HEK293 (cell line): ENCODE results near the gene WAC.

Experiments used
- BCL11A ChIP-seq: fragments of 450-650 bp; formaldehyde crosslinking; IDR thresholded peaks from 2 replicates; pipeline ENCODE4 v1.5.1; 2016; ENCODE audit warnings: low read depth, missing biosample characterization, missing genetic modification characterization
- GLIS1 ChIP-seq: fragments of 450-650 bp; formaldehyde crosslinking; IDR thresholded peaks from 2 replicates; pipeline ENCODE4 v1.5.1; 2016; ENCODE audit warnings: missing biosample characterization, missing genetic modification characterization
- KLF16 ChIP-seq: fragments of 450-650 bp; formaldehyde crosslinking; IDR thresholded peaks from 2 replicates; pipeline ENCODE4 v1.5.1; 2017; ENCODE audit warnings: missing biosample characterization, missing genetic modification characterization
- MEIS1 ChIP-seq: sonication (generic); formaldehyde crosslinking; IDR thresholded peaks from 2 replicates; pipeline ENCODE4 v1.8.1; 2022; ENCODE audit warnings: missing genetic modification reagents, mild to moderate bottlenecking, borderline replicate concordance
- SP3 ChIP-seq: fragments of 450-650 bp; formaldehyde crosslinking; IDR thresholded peaks from 2 replicates; pipeline ENCODE4 v1.5.1; 2016; ENCODE audit warnings: missing biosample characterization, missing genetic modification characterization
- YY2 ChIP-seq: fragments of 450-650 bp; formaldehyde crosslinking; IDR thresholded peaks from 2 replicates; pipeline ENCODE4 v1.5.1; 2016; ENCODE audit warnings: missing biosample characterization, missing genetic modification characterization
- ZNF175 ChIP-seq: fragments of 450-650 bp; formaldehyde crosslinking; IDR thresholded peaks from 2 replicates; pipeline ENCODE4 v1.5.1; 2016; ENCODE audit warnings: missing biosample characterization, missing genetic modification characterization
- ZNF184 ChIP-seq: fragments of 450-650 bp; IDR thresholded peaks from 2 replicates; pipeline ENCODE4 v1.5.1; 2018; ENCODE audit warnings: missing biosample characterization, mild to moderate bottlenecking, missing genetic modification characterization
- ZNF214 ChIP-seq: fragments of 450-650 bp; formaldehyde crosslinking; IDR thresholded peaks from 2 replicates; pipeline ENCODE4 v1.5.1; 2017; ENCODE audit warnings: missing biosample characterization, mild to moderate bottlenecking, missing genetic modification characterization, borderline replicate concordance
- ZNF433 ChIP-seq: fragments of 450-650 bp; formaldehyde crosslinking; IDR thresholded peaks from 2 replicates; pipeline ENCODE4 v1.5.1; 2016; ENCODE audit warnings: missing biosample characterization, missing genetic modification characterization, low read depth
- ZNF549 ChIP-seq: fragments of 450-650 bp; IDR thresholded peaks from 2 replicates; pipeline ENCODE4 v1.5.1; 2018; ENCODE audit warnings: missing biosample characterization, missing genetic modification characterization, mild to moderate bottlenecking, inconsistent platforms, moderate library complexity
- ZNF658 ChIP-seq: fragments of 450-650 bp; formaldehyde crosslinking; IDR thresholded peaks from 2 replicates; pipeline ENCODE4; 2016; ENCODE audit warnings: missing biosample characterization, missing genetic modification characterization
- TF ChIP-seq, protein P1 (sequence below): fragments of 450-650 bp; formaldehyde crosslinking; IDR thresholded peaks from 2 replicates; pipeline ENCODE4; 2016; ENCODE audit warnings: missing biosample characterization, missing genetic modification characterization
- TF ChIP-seq, protein P2 (sequence below): fragments of 450-650 bp; formaldehyde crosslinking; IDR thresholded peaks from 2 replicates; pipeline ENCODE4 v1.5.1; 2016; ENCODE audit warnings: missing biosample characterization, missing genetic modification characterization
- TF ChIP-seq, protein P3 (sequence below): fragments of 450-650 bp; formaldehyde crosslinking; IDR thresholded peaks from 2 replicates; pipeline ENCODE4 v1.5.1; 2016; ENCODE audit warnings: missing biosample characterization, missing genetic modification characterization
- TF ChIP-seq, protein P4 (sequence below): fragments of 450-650 bp; formaldehyde crosslinking; IDR thresholded peaks from 2 replicates; pipeline ENCODE4 v1.5.1; 2016; ENCODE audit warnings: missing biosample characterization, missing genetic modification characterization
- TF ChIP-seq, protein P5 (sequence below): fragments of 450-650 bp; formaldehyde crosslinking; IDR thresholded peaks from 2 replicates; pipeline ENCODE4 v1.5.1; 2016; ENCODE audit warnings: missing biosample characterization, missing genetic modification characterization
- TF ChIP-seq, protein P6 (sequence below): fragments of 450-650 bp; formaldehyde crosslinking; IDR thresholded peaks from 2 replicates; pipeline ENCODE4 v1.5.0; 2017; ENCODE audit warnings: missing biosample characterization, missing genetic modification characterization, borderline replicate concordance
- TF ChIP-seq, protein P7 (sequence below): IDR thresholded peaks from 2 replicates; pipeline ENCODE4 v1.6.1; 2011; ENCODE audit warnings: mild to moderate bottlenecking, low read depth, low read length, borderline replicate concordance
- TF ChIP-seq, protein P8 (sequence below): fragments of 450-650 bp; formaldehyde crosslinking; IDR thresholded peaks from 2 replicates; pipeline ENCODE4 v1.5.1; 2017; ENCODE audit warnings: missing biosample characterization, missing genetic modification characterization

WAC gene

DNA sequence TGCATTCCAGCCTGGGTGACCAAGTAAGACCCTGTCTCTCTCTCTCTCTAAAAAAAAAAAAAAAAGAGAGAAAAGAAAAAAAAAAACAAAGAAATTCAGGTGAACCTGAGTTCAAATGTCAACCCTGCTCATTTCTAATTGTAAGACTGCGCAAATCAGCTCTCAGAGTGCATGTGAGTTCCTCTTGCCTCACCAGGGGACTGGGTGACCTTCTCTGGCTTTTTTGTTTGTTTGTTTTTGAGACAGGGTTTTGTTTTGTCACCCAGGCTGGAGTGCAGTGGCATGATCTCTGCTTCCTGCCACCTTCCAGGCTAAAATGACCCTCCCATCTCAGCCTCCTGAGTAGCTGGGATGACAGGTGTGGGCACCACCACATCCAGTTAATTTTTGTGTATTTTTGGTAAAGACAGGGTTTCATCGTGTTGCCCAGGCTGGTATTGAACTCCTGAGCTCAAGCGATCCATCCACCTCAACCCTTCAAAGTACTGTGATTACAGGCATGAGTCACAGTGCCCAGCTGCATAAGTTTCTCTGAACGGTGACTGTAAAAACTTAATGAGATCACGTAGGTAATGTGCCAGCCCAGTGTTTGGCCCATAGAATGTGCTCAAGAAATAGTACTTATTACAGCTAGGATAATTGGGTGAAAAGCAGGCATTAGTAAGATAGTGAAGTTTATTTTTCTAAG is 99.1 kb downstream of the WAC start (continued):
- TF ChIP-seq, protein P1, sequence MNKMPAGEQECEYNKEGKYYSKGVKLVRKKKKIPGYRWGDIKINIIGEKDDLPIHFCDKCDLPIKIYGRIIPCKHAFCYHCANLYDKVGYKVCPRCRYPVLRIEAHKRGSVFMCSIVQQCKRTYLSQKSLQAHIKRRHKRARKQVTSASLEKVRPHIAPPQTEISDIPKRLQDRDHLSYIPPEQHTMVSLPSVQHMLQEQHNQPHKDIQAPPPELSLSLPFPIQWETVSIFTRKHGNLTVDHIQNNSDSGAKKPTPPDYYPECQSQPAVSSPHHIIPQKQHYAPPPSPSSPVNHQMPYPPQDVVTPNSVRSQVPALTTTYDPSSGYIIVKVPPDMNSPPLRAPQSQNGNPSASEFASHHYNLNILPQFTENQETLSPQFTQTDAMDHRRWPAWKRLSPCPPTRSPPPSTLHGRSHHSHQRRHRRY (tag by site-specific recombination): no peak
- TF ChIP-seq GLIS1 (peak; percentile 36; the same call in 1 of the 2 replicates), ZNF658 (no peak), ZNF549 (tag by site-specific recombination) (no peak), SP3 (no peak), BCL11A (tag by site-specific recombination) (peak; percentile 73; the same call in 1 of the 2 replicates), ZNF433 (tag by site-specific recombination) (no peak), ZNF184 (tag by site-specific recombination) (no peak; the same call in none of the 2 replicates), MEIS1 (no peak), KLF16 (tag by site-specific recombination) (no peak), ZNF175 (no peak), YY2 (tag by site-specific recombination) (no peak), ZNF214 (tag by site-specific recombination) (no peak)
- TF ChIP-seq, protein P2, sequence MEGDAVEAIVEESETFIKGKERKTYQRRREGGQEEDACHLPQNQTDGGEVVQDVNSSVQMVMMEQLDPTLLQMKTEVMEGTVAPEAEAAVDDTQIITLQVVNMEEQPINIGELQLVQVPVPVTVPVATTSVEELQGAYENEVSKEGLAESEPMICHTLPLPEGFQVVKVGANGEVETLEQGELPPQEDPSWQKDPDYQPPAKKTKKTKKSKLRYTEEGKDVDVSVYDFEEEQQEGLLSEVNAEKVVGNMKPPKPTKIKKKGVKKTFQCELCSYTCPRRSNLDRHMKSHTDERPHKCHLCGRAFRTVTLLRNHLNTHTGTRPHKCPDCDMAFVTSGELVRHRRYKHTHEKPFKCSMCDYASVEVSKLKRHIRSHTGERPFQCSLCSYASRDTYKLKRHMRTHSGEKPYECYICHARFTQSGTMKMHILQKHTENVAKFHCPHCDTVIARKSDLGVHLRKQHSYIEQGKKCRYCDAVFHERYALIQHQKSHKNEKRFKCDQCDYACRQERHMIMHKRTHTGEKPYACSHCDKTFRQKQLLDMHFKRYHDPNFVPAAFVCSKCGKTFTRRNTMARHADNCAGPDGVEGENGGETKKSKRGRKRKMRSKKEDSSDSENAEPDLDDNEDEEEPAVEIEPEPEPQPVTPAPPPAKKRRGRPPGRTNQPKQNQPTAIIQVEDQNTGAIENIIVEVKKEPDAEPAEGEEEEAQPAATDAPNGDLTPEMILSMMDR (tag by site-specific recombination): no peak
- TF ChIP-seq, protein P3, sequence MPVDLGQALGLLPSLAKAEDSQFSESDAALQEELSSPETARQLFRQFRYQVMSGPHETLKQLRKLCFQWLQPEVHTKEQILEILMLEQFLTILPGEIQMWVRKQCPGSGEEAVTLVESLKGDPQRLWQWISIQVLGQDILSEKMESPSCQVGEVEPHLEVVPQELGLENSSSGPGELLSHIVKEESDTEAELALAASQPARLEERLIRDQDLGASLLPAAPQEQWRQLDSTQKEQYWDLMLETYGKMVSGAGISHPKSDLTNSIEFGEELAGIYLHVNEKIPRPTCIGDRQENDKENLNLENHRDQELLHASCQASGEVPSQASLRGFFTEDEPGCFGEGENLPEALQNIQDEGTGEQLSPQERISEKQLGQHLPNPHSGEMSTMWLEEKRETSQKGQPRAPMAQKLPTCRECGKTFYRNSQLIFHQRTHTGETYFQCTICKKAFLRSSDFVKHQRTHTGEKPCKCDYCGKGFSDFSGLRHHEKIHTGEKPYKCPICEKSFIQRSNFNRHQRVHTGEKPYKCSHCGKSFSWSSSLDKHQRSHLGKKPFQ: no peak
- TF ChIP-seq, protein P4, sequence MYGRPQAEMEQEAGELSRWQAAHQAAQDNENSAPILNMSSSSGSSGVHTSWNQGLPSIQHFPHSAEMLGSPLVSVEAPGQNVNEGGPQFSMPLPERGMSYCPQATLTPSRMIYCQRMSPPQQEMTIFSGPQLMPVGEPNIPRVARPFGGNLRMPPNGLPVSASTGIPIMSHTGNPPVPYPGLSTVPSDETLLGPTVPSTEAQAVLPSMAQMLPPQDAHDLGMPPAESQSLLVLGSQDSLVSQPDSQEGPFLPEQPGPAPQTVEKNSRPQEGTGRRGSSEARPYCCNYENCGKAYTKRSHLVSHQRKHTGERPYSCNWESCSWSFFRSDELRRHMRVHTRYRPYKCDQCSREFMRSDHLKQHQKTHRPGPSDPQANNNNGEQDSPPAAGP (tag by site-specific recombination): no peak
- TF ChIP-seq, protein P5, sequence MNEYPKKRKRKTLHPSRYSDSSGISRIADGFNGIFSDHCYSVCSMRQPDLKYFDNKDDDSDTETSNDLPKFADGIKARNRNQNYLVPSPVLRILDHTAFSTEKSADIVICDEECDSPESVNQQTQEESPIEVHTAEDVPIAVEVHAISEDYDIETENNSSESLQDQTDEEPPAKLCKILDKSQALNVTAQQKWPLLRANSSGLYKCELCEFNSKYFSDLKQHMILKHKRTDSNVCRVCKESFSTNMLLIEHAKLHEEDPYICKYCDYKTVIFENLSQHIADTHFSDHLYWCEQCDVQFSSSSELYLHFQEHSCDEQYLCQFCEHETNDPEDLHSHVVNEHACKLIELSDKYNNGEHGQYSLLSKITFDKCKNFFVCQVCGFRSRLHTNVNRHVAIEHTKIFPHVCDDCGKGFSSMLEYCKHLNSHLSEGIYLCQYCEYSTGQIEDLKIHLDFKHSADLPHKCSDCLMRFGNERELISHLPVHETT (tag by site-specific recombination): peak; percentile 66
- TF ChIP-seq, protein P6, sequence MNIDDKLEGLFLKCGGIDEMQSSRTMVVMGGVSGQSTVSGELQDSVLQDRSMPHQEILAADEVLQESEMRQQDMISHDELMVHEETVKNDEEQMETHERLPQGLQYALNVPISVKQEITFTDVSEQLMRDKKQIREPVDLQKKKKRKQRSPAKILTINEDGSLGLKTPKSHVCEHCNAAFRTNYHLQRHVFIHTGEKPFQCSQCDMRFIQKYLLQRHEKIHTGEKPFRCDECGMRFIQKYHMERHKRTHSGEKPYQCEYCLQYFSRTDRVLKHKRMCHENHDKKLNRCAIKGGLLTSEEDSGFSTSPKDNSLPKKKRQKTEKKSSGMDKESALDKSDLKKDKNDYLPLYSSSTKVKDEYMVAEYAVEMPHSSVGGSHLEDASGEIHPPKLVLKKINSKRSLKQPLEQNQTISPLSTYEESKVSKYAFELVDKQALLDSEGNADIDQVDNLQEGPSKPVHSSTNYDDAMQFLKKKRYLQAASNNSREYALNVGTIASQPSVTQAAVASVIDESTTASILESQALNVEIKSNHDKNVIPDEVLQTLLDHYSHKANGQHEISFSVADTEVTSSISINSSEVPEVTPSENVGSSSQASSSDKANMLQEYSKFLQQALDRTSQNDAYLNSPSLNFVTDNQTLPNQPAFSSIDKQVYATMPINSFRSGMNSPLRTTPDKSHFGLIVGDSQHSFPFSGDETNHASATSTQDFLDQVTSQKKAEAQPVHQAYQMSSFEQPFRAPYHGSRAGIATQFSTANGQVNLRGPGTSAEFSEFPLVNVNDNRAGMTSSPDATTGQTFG (tag by site-specific recombination): no peak
- TF ChIP-seq, protein P7, sequence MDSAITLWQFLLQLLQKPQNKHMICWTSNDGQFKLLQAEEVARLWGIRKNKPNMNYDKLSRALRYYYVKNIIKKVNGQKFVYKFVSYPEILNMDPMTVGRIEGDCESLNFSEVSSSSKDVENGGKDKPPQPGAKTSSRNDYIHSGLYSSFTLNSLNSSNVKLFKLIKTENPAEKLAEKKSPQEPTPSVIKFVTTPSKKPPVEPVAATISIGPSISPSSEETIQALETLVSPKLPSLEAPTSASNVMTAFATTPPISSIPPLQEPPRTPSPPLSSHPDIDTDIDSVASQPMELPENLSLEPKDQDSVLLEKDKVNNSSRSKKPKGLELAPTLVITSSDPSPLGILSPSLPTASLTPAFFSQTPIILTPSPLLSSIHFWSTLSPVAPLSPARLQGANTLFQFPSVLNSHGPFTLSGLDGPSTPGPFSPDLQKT: no peak
- TF ChIP-seq, protein P8, sequence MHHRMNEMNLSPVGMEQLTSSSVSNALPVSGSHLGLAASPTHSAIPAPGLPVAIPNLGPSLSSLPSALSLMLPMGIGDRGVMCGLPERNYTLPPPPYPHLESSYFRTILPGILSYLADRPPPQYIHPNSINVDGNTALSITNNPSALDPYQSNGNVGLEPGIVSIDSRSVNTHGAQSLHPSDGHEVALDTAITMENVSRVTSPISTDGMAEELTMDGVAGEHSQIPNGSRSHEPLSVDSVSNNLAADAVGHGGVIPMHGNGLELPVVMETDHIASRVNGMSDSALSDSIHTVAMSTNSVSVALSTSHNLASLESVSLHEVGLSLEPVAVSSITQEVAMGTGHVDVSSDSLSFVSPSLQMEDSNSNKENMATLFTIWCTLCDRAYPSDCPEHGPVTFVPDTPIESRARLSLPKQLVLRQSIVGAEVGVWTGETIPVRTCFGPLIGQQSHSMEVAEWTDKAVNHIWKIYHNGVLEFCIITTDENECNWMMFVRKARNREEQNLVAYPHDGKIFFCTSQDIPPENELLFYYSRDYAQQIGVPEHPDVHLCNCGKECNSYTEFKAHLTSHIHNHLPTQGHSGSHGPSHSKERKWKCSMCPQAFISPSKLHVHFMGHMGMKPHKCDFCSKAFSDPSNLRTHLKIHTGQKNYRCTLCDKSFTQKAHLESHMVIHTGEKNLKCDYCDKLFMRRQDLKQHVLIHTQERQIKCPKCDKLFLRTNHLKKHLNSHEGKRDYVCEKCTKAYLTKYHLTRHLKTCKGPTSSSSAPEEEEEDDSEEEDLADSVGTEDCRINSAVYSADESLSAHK: no peak
